ENCODE results near the gene PID1.

DNA sequence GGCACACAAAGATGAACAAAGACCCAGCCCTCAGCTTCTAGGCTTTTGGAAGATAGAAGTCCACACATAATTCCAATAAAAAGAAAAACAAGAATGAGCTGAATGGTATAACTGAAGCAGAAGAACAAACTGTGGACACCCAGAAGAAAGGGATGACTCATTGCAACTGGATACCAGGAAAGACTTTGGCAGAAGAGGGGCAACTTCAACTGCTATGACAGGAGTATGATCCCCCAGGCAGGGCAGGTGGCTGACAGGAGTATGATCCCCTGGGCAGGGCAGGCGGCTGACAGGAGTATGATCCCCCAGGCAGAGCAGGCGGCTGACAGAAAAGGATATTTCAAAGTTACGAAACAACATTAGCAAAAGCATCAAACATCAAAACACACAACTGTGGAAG is 21.6 kb downstream of the PID1 start:
- TF ChIP-seq POLR2A (IDR thresholded peaks at IDR 0.05; ENCODE audit: low read length) (no peak), GATA1 (IDR thresholded peaks at IDR 0.05; ENCODE audit: low read depth, low read length) (no peak)
